ENCODE measurements around the gene LEP. TPM values are rescaled to one million over a fixed set of nuclear protein-coding genes. Genes with fewer than 3 reads are reported as not detected.

LEP gene
- total and polyA plus RNA-seq, 2 donors from 2014 or later, result not detected

GRCh38 chr7:128259131-128260061, 18.3 kb downstream of the LEP start:
- H3K36me3 ChIP-seq (ENCODE audit: control insufficient read depth in 2 of 3, insufficient read depth in 3 of 3, low read length in 3 of 3), result no peaks in the 10 kb centered on the region
- H3K4me1 ChIP-seq (ENCODE audit: control insufficient read depth in 2 of 3, insufficient read depth in 2 of 3, low read depth in 1 of 3, low read length in 3 of 3), result peaks cover 0 to 6% (median 0%) of the 10 kb centered on the region in 3 donors
- peak overlapping the region in 1 of 2 donors; percentile 41 for H3K27ac ChIP-seq (ENCODE audit: low read depth in 2 of 2, low read length in 2 of 2)
- H3K9me3 ChIP-seq (ENCODE audit: control insufficient read depth in 2 of 3, insufficient read depth in 1 of 3, low read length in 3 of 3), result no peaks in the 10 kb centered on the region
- FAIRE-seq (no peak), DNase-seq (peak in 4 of 5 donors; percentile 36 to 56 (median 46))
- intact Hi-C loops (cut with DNase I), result no loop called here
- H3K27me3 ChIP-seq (ENCODE audit: control insufficient read depth, insufficient read depth, low read length), result no peaks in the 10 kb centered on the region
- TF ChIP-seq CTCF (IDR thresholded peaks at IDR 0.05; ENCODE audit: borderline replicate concordance, extremely low read depth, insufficient read depth), result no peak
- H3K9ac ChIP-seq (ENCODE audit: low read length in 3 of 3), result no peak overlapping the region
- no peak overlapping the region for H3K4me3 ChIP-seq (ENCODE audit: low read length in 3 of 3)

- H3K36me3 ChIP-seq (ENCODE audit: control insufficient read depth in 2 of 3, insufficient read depth in 3 of 3, low read length in 3 of 3), result no peaks in the 10 kb centered on the region
- no peak for DNase-seq
- no peak overlapping the region for H3K4me3 ChIP-seq (ENCODE audit: low read length in 3 of 3)
- intact Hi-C loops (cut with DNase I), result no loop called here
- FAIRE-seq, result no peak
- peak overlapping the region; percentile 8 to 11 for H3K27ac ChIP-seq (ENCODE audit: low read depth in 2 of 2, low read length in 2 of 2)
- no peaks in the 10 kb centered on the region for H3K27me3 ChIP-seq (ENCODE audit: control insufficient read depth, insufficient read depth, low read length)
- H3K9me3 ChIP-seq (ENCODE audit: control insufficient read depth in 2 of 3, insufficient read depth in 1 of 3, low read length in 3 of 3), result no peaks in the 10 kb centered on the region
- H3K9ac ChIP-seq (ENCODE audit: low read length in 3 of 3), result no peak overlapping the region
- no peak for TF ChIP-seq CTCF (IDR thresholded peaks at IDR 0.05; ENCODE audit: borderline replicate concordance, extremely low read depth, insufficient read depth)
- peaks cover 0 to 12% (median 0%) of the 10 kb centered on the region in 3 donors for H3K4me1 ChIP-seq (ENCODE audit: control insufficient read depth in 2 of 3, insufficient read depth in 2 of 3, low read depth in 1 of 3, low read length in 3 of 3)
Measured at GRCh38 chr7:128260069-128260795, 19.2 kb downstream of the LEP start.

- Histone ChIP-seq H3K36me3 (ENCODE audit: control insufficient read depth in 2 of 3, insufficient read depth in 3 of 3, low read length in 3 of 3) (no peaks in the 10 kb centered on the region), H3K27me3 (ENCODE audit: control insufficient read depth, insufficient read depth, low read length) (no peaks in the 10 kb centered on the region), H3K4me3 (ENCODE audit: low read length in 3 of 3) (no peak overlapping the region), H3K4me1 (ENCODE audit: control insufficient read depth in 2 of 3, insufficient read depth in 2 of 3, low read depth in 1 of 3, low read length in 3 of 3) (peaks cover 0 to 19% (median 4%) of the 10 kb centered on the region in 3 donors), H3K9ac (ENCODE audit: low read length in 3 of 3) (no peak overlapping the region), H3K27ac (ENCODE audit: low read depth in 2 of 2, low read length in 2 of 2) (no peak overlapping the region), H3K9me3 (ENCODE audit: control insufficient read depth in 2 of 3, insufficient read depth in 1 of 3, low read length in 3 of 3) (no peaks in the 10 kb centered on the region)
- no peak for TF ChIP-seq CTCF (IDR thresholded peaks at IDR 0.05; ENCODE audit: borderline replicate concordance, extremely low read depth, insufficient read depth)
- no peak for DNase-seq
- intact Hi-C loops (cut with DNase I), result no loop called here
- no peak for FAIRE-seq
Measured at GRCh38 chr7:128262273-128263028, 21.4 kb downstream of the LEP start.
